22Rv1 (cell line): Measurements from ENCODE around the gene MATN4.

Experiments used
- ZFX ChIP-seq: fragments of 450-650 bp; IDR thresholded peaks from 2 replicates; pipeline ENCODE4 v1.6.1; 2017; ENCODE audit warnings: antibody characterized with exemption, borderline replicate concordance
- TF ChIP-seq, protein P1 (sequence below): fragments of 450-650 bp; IDR thresholded peaks from 2 replicates; pipeline ENCODE4 v1.5.1; 2017; ENCODE audit warnings: mild to moderate bottlenecking

DNA sequence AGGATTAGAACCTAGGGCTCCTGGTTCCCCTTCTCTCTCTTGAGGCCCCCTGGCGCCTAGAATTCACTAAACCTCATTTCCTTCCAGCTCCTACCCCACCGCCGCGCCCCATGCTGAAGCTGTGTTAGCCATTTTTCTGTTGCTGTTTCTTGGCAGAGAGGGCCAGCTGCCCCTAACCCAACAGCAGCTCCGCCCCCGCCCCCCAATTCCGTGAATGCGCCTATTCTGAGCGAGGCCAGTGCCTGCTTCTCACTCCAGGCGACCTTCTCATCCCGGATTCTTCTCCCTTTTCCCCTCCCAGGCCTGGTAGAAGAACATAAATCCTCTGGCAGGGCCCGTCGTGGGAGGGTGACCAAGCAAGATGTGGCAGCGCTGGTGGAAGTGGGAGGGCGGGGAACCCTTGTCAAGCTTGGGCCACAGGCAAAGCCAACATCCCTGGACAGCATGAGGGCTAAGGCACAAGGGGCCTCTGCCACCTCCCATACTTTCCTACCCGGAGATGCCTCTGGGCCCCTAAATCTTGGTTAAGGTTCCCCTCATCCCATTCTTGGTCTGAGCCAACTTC, 941 bp downstream of the MATN4 start:
- TF ChIP-seq, protein P1, sequence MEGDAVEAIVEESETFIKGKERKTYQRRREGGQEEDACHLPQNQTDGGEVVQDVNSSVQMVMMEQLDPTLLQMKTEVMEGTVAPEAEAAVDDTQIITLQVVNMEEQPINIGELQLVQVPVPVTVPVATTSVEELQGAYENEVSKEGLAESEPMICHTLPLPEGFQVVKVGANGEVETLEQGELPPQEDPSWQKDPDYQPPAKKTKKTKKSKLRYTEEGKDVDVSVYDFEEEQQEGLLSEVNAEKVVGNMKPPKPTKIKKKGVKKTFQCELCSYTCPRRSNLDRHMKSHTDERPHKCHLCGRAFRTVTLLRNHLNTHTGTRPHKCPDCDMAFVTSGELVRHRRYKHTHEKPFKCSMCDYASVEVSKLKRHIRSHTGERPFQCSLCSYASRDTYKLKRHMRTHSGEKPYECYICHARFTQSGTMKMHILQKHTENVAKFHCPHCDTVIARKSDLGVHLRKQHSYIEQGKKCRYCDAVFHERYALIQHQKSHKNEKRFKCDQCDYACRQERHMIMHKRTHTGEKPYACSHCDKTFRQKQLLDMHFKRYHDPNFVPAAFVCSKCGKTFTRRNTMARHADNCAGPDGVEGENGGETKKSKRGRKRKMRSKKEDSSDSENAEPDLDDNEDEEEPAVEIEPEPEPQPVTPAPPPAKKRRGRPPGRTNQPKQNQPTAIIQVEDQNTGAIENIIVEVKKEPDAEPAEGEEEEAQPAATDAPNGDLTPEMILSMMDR, result no peak
- no peak for TF ChIP-seq ZFX
